Activated CD8-positive, alpha-beta memory T cell treated with anti-CD3 and anti-CD28 coated beads for 36 hours (primary cell): ENCODE results near the gene PDGFB. TPM values are rescaled to one million over a fixed set of nuclear protein-coding genes. Genes with fewer than 3 reads are reported as not detected.

Source experiments
- CTCF ChIA-PET: fragments of 350-600 bp; sonication (Branson Sonifier 250); formaldehyde crosslinking; loops from one replicate; lab custom pipeline; 2021; ENCODE audit warnings: antibody characterized with exemption; lab: Charles Lee
- POLR2A ChIA-PET: fragments of 350-600 bp; sonication (Branson Sonifier 250); formaldehyde crosslinking; loops from one replicate; lab custom pipeline; 2021; ENCODE audit warnings: antibody characterized with exemption; lab: Charles Lee
- total RNA-seq, 2 experiments: library from RNA; stranded (reverse); gene quantifications; one replicate each; pipeline ENCODE4 v1.2.3, GENCODE V29; 2021

PDGFB gene
- total RNA-seq, 2 experiments from 2014 or later, result 0.78 to 1.2 TPM

DNA sequence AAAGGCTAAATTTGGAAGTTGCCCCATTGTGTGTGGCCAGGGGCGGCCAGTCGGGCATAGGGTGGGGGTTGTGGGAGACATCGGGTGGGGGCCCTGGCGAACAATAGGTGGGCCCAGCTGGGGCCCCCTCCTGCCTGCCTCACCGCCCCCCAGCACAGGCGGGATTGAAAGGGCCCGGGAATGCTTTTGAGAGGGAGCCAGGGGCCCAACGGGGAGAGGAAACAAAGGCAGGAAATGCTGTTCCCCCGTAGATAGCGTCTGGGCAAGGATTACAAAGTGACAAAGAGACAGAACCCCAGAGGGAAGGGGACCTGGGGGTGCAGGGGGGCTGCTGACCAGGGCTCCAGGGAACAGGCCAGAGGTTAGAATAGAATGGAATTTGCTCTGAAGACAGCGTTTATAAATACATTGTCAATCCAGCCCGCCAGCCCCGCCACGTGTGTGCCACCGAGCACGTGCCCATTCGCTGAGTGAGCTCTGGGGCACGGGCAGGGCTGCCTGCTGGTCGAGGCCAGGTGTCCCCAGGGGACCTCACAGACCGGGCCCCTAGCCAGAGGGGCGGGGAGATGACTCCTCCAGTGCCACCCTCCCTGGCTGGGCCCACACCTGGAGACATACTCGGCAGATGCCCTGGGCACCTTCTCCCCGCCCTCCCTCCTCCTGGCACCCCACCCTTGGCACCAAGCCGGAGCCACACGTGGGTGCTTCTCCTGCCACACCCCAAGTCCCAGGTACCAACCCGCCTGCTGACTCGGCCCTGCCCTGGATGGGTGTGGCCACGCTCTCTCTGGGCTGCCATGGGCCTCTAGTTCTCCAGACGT, 9.7 kb downstream of the PDGFB start:
- ChIA-PET CTCF (interaction anchor here (1.1 to 1.3 kb wide), 2 partner anchors 43 to 60 kb away, joined by 3 read pairs; no protein-coding TSS in a partner anchor), POLR2A (interaction anchor here (1.0 kb wide), 2 partner anchors 10 to 81 kb away, joined by 3 to 4 read pairs; partner anchors contain the start of gene PDGFB)

DNA sequence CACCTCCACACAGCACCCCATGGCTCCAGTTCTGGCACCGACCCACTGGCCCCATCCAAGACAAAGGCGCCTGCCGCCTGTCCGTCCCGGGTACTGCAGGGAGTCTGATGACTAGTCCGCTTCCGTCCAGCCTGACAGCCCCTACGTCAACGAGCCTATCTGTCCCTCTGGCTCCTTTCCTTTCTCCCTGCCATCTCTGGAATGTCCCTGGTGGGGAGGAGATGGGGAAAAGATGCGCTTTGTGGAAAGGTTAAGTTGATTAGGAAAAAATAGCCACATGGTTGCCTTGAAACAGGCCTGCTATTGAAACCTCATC, 10.4 kb downstream of the PDGFB start:
- CTCF ChIA-PET, result interaction anchor here (1.3 kb wide), 1 partner anchor 43 kb away, joined by 3 read pairs; no protein-coding TSS in a partner anchor
- POLR2A ChIA-PET, result no interaction called here

DNA sequence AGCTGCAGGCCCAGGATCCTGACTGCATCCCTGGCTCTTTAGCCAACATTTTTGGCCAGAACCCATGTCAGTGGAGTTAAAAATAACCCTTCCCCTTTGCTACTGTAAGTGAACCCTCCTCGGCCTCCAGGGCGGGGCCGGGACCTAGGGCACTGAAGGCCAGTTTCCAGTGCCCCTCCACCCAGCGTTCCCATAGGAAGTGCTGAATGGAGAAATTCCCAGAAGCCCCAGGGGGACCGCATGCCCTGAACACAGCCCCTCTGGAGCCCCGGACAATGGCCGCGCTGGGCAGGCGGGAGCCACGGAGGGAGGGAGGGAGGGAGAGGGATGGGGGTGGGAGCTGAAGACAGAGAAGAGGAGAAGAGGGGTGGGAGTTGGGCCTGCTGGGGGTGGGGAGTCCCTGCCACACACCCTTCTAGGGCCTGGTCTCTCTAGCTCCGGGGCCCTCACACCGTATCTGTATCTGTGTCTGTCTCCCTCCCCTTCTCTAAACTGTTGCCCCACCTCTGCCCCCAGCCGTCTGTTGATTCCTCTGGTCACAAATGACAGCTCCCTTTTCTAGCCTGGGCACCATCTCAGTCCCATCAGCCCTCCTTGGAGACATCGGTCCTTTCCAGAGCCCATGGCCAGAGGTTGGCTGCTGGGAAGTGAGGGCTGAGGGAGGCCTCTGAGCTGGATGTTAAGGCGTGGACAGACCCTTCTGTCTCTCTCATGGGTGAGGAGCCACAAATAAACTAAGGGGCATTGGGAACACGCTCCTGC, 10.9 kb downstream of the PDGFB start:
- POLR2A ChIA-PET, result no interaction called here
- CTCF ChIA-PET, result interaction anchor here (1.3 kb wide), 1 partner anchor 42 kb away, joined by 3 read pairs; no protein-coding TSS in a partner anchor

DNA sequence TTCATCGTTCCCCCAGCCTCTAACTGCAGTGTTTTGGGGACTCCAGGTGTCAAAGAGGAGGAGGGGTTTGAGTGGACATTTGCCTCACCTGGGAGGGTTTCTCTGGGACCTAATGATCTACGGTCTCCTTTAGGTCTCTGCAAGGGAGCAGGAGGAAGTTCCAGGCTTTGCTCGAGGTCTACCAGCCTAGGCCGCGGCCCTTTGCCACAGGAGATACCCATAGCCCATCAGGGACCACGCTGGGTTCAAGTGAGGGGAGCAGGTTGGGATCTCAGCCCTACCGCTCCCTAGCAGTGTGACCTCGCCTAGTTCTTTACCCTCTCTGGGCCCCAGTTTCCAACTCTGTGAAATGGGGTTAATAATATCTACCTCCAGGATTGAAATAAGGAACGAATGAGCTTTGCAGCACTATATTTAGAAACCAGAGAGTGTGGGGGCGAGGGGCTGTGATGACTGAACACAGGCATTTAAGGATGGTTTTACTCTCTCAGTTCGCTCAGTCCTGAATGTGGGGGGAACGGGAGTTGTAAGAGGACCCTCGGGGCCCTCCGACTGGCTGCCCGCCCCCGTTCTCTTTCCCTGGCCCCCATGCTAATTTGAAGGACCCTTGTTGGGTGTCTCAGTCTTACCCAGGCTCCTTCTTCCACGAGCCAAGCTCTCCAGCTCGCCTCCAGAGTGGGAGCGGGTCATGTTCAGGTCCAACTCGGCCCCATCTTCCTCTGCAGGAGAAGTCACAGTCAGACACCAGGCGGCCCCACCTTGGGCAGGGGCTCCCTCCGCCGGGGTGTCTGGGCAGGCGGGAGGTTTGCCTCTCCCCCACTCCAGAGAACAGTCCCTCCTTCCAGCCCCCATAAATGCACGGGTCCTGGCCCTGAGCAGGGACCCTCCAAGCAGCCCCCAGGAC, 11.7 kb downstream of the PDGFB start:
- CTCF ChIA-PET, result no interaction called here
- POLR2A ChIA-PET, result no interaction called here

DNA sequence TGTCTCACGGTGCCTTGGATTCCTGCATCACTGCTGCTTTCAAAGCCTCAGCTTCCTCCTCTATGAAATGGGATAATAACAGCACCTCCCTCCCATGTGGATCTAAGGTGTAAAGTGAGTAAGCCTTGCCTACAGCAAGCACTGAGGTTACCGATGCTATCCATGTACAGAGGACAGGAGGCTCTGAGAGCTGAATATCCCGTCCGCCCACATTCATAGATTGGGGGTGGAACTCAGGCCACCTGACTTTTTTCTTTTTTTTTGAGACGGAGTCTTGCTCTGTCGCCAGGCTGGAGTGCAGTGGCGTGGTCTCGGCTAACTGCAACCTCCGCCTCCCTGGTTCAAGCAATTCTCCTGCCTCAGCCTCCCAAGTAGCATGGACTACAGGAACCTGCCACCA, 12.5 kb downstream of the PDGFB start:
- ChIA-PET CTCF (interaction anchor here (0.9 kb wide), 1 partner anchor 61 kb away, joined by 3 read pairs; no protein-coding TSS in a partner anchor), POLR2A (no interaction called here)

DNA sequence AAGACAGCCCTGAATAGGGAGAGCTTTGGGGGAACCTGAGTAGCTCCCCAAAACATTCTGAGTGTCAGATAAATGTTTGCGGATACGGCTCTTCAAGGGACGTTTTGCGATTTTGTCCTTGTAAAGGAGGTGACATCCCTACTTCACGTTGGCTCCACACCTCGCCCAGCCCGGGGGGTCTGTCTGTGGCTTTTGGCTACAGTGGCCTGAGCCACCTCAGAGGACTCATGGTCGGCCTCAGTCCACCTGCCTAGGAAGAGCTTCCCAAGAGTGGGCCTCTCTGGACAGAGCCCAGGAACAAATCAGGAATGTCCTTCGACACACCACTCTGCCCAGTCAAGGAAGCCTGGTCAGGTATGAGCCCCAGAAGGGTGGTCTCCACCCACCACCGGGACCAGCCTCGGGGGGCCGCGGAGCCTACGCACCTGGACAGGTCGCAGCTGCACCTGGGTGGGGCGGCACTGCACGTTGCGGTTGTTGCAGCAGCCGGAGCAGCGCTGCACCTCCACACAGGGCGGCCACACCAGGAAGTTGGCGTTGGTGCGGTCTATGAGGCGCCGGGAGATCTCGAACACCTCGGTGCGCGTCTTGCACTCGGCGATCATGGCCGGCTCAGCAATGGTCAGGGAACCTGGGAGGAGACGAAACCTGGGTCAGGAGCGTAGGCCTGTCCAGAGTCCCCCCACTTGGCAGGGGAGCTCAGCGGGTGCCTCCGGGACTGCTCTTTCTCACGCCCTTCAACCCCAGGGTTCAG, 13.4 kb downstream of the PDGFB start:
- CTCF ChIA-PET, result interaction anchor here (0.9 to 1.4 kb wide), 2 partner anchors 10 to 60 kb away, joined by 3 read pairs; no protein-coding TSS in a partner anchor
- POLR2A ChIA-PET, result no interaction called here

DNA sequence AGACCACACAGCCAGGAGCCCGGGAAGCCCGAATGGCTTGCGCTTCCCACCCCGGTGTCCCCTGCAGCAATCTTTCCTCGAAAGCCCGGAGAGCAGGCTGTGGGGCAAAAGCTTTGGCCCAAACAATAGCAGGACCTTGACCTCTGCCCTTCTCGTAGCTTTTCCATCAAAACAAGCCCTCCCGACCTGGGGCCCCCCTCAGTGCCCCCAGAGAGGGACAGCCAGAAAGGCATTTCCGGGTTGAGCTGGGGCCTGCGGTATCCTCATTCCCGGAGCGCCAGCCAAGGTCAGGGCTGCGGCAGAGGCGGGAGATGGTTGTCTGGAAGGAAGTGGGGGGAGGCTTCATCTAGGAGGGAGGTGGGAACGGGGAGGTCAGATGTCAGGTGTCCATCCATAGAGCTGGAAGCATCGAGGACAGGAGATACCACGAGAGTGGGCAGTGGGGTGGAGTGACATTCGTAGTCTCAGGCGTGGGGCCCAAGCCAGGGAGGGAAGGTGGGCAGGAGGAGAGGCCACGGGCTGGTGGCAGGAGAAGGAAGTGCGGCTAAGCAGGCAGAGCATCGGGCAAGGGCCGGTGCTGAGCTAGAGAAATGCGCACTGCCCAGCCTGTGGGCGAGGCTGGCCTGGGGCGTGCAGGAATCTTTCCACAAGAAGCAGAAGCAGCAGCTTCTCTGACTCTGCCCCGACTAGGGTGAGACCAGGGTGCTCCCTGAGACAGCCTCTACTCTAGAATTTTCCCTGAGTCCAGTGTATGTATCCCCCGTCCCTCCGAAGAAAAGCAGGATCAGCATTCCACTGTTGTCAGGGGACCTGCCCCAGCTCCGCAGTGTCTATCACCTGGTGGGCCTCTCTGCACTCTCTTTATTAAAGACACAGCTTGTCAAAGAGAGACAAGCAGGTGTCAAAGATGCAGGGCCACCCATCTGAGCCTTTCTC, 14.3 kb downstream of the PDGFB start:
- ChIA-PET POLR2A (no interaction called here), CTCF (interaction anchor here (1.4 kb wide), 1 partner anchor 11 kb away, joined by 3 read pairs; no protein-coding TSS in a partner anchor)

DNA sequence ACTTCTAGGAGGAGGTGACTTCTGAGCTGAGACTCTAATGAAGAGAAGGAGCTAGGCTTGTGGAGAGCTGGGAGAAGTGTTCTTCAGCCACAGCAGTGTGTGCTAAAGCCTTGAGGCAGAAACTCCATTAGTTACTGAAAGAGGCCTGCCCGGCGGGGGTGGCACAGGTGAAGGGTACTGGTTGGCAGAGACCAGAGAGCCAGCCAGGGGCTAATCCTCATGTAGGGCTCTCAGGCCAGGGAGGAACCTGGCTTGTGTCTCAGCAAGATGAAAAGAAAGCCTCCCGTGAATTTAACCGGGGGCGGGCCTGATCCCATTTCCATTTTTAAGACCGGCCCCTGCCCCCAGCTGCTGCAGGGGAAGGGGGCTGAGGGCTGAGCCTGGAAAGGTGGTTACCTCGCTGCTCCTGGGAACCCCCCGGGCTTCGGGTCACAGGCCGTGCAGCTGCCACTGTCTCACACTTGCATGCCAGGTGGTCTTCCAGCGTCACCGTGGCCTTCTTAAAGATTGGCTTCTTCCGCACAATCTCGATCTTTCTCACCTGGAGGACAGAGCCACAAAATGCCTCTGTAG, 15.0 kb downstream of the PDGFB start:
- POLR2A ChIA-PET, result no interaction called here
- CTCF ChIA-PET, result interaction anchor here (0.6 kb wide), 1 partner anchor 15 kb away, joined by 3 read pairs; the partner anchor contains the start of gene PDGFB

DNA sequence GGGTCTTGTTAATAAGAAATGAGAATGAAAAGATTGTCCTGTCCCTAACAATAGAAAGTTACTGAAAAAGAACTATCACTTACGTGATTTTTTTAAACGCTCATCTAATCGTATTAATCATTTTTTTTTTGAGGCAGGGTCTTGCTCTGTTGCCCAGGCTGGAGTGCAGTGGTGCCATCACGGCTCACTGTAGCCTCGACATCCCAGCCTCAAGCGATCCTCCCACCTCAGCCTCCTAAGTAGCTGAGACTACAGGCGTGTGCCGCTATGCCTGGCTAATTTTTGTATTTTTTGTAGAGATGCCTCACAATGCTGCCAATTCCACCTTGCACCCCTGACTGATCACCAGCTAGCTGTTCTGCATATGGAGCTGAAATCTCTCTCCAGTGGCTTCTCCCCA, 15.7 kb downstream of the PDGFB start:
- POLR2A ChIA-PET, result interaction anchor here (0.6 kb wide), 1 partner anchor 13 kb away, joined by 3 read pairs; no protein-coding TSS in a partner anchor
- CTCF ChIA-PET, result interaction anchor here (0.6 kb wide), 1 partner anchor 16 kb away, joined by 3 read pairs; the partner anchor contains the start of gene PDGFB

DNA sequence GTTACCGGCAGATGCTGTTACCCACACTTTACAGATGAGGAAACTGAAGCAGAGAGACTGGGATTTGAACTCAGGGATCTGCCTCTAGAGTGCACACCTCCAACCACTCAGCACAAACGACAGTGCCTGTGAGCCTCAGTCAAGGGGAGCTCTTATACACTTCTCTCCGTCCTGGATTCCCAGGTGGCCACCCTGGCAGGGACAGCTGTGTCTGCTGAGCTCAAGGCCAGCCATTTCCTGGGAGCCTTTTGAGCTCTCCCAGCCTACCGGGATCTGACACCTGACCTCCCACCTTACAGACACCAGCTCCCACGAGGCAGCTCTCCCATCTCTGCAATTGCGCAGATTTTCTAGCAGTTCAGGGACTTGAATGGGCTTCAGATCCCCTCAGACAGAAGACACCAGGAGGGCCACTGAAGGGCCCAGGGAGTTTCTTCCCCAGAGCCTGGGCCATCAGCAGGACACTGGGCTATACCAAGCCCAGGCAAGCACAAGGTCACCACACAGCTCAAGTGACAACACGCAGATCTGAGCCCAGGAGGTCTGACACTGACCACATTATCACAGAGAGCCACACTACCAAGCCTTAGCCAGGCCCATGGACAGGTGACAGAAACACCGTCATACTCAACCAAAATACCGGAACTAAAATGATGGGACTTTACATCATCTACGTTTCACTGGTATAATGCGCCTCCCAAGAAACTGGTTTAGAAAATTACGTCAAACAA, 17.1 kb downstream of the PDGFB start:
- CTCF ChIA-PET, result interaction anchor here (1.0 kb wide), 1 partner anchor 20 kb away, joined by 3 read pairs; no protein-coding TSS in a partner anchor
- POLR2A ChIA-PET, result no interaction called here

DNA sequence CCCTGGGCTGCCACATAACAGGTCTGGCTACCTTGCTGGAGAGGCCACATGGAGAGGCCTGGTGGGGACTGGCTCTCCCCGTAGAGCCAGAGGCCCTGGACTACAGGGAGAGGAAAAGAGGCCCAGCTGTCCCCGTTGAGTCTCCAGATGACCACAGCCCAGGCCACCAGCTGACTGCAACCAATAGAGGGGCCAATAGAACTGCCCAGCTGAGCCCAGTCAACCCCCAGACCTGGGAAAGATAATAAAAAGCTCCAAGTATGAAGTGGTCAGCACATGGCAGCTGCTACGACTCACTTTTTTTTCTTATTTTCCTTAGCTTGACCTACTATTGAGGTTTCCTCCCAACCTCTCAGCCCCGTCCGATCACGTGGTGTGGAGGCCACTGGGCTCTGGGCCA, 18.4 kb downstream of the PDGFB start:
- POLR2A ChIA-PET, result no interaction called here
- CTCF ChIA-PET, result interaction anchor here (1.9 kb wide), 1 partner anchor 55 kb away, joined by 5 read pairs; no protein-coding TSS in a partner anchor

DNA sequence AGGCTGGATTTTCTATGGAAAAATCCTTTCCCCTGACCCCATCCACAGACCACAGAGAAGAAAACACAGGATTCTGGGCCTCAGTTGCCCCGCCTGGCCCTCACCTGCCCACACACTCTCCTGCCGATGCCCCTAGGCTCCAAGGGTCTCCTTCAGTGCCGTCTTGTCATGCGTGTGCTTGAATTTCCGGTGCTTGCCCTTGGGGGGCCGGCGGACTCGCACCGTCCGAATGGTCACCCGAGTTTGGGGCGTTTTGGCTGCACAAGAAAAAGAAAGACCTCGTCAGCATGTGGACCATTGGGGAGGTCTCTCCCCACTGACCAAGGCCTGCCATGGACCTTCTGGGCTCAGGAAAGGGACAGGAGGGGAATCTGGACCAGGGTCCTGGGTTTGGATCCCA, 19.2 kb downstream of the PDGFB start:
- ChIA-PET CTCF (interaction anchor here (0.6 to 1.9 kb wide), 2 partner anchors 55 to 60 kb away, joined by 3 to 5 read pairs; no protein-coding TSS in a partner anchor), POLR2A (no interaction called here)

DNA sequence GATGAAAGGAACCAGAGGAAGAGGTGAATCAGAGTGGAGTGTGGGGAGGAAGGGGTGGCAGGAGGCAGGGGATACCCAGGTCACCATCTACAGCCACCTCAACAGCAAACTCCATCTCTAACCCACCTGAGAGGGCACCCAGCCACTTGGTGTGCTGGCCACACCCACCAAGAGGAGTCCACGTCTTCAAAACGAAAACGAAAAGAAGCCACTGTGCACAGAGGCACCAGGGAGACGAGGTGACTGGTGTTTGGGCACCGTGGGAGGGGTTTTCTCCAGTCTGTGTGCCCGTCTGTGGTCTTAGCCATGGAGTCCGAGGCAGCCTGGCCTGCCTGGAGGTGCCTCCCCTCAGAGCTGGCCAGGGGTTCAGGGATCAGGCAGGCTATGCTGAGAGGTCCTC, 20.2 kb downstream of the PDGFB start:
- CTCF ChIA-PET, result no interaction called here
- POLR2A ChIA-PET, result no interaction called here

DNA sequence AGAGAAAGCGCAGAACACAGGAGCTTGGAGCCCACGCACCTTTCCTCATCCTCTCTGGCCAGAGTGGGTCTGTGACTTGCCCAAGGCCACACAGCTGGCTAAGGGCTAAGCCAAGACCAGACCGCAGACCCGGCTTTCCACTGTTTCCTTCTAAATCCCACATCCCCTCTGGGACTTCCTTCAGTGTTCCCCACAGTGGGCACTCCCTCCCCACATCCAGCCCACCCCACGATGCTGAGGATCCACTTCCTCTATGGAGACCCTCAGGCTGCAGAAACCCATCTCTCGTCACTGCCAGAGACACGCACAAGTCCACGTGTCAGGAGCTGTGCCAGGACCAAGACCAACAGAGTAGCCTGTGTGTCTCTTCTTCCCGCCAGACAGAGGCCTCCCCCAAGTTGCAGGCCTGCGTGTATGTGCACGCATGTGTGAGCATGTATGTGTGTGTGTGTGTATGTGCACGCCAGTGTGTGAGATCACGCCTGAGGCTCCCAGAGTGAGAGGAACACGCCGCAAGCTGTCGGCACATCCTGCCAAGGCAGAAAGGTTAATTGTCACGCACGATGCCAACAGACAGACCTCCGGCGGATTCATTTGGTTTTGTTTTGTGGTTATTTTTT, 21.6 kb downstream of the PDGFB start:
- ChIA-PET POLR2A (no interaction called here), CTCF (interaction anchor here (1.1 kb wide), 1 partner anchor 9 kb away, joined by 3 read pairs; no protein-coding TSS in a partner anchor)

DNA sequence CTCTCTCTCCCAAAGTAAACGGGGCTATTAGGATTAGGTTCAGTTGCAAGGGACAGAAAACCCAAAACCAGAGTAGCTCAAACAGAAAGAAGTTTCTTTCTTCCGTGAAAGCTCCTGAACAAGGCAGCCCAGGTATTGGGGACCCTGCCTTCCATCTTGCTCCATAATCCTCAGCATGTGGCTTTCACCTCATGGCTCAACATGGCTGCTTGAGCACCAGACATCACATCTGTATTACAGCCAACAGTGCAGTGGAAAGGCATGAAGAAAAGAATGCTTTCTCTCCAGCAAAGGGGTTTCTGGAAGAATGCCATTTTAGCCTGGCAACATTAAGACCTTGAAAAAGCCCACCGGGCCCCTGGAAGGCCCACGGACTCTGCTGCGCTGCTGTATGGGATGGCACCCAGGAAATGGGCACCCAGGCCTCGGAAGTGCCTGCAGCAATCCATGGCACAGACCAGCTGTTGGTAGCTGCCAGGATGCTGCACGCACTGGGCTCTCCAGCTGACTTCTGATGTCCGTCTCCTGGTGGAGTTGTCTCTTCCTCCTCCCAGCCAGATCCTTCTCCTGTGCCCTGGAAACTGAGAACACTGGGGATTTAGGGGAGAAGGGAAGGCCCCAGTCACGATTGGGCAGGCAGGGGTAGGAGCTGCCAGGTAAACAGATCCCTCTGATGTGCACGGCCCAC, 22.6 kb downstream of the PDGFB start:
- ChIA-PET POLR2A (no interaction called here), CTCF (no interaction called here)
